K562 (cell line): Measurements from ENCODE around the gene OOSP4B. TPM values are rescaled to one million over a fixed set of nuclear protein-coding genes. Genes with fewer than 3 reads are reported as not detected.
A peak's percentile ranks its signal among the peaks of the same experiment; 100 is the strongest.

Experiments
- ATF7 ChIP-seq: fragments of 450-650 bp; IDR thresholded peaks from 2 replicates; pipeline ENCODE4 v1.7.1; 2014; ENCODE audit warnings: mild to moderate bottlenecking, moderate library complexity
- BMI1 ChIP-seq: fragments of 150-350 bp; IDR thresholded peaks from 2 replicates; pipeline ENCODE4 v1.6.1; 2014; ENCODE audit warnings: low read length
- CBX2 ChIP-seq: fragments of 200-600 bp; sonication (generic); IDR thresholded peaks from one replicate; pipeline ENCODE4 v1.6.1; 2012; ENCODE audit warnings: mild to moderate bottlenecking, low read length, inconsistent platforms; ENCODE audit not compliant: insufficient read depth, poor library complexity, severe bottlenecking
- CTBP1 ChIP-seq: fragments of 450-650 bp; IDR thresholded peaks from 2 replicates; pipeline ENCODE4 v1.6.1; 2016; ENCODE audit warnings: borderline replicate concordance
- EP400 ChIP-seq: fragments of 450-650 bp; IDR thresholded peaks from 2 replicates; pipeline ENCODE4 v1.6.1; 2017; ENCODE audit warnings: antibody characterized with exemption, mild to moderate bottlenecking, moderate library complexity
- FOXA1 ChIP-seq: fragments of 450-650 bp; IDR thresholded peaks from 2 replicates; pipeline ENCODE4 v1.6.1; 2016; ENCODE audit warnings: mild to moderate bottlenecking, borderline replicate concordance
- FOXK1 ChIP-seq: sonication (generic); formaldehyde crosslinking; IDR thresholded peaks from 2 replicates; pipeline ENCODE4 v1.8.0; 2022; ENCODE audit warnings: missing genetic modification reagents, mild to moderate bottlenecking, borderline replicate concordance
- FOXP1 ChIP-seq: sonication (generic); formaldehyde crosslinking; IDR thresholded peaks from 2 replicates; pipeline ENCODE4 v1.8.0; 2022; ENCODE audit warnings: mild to moderate bottlenecking, missing genetic modification reagents
- GTF2E2 ChIP-seq: fragments of 200-800 bp; sonication (Bioruptor generic); IDR thresholded peaks from 2 replicates; pipeline ENCODE4 v1.6.1; 2016; ENCODE audit warnings: missing genetic modification characterization, missing compliant biosample characterization
- JUN ChIP-seq, 2 experiments: sonication (generic) in 1 of 2; formaldehyde crosslinking in 1 of 2; IDR thresholded peaks; 2 replicates each; pipeline versions ENCODE4 v1.6.1 to v1.8.0; 2012 to 2022; ENCODE audit warnings: borderline replicate concordance in 2 of 2, mild to moderate bottlenecking in 2 of 2, improper control_type of control experiment in 1 of 2, low read depth in 1 of 2, low read length in 1 of 2, missing genetic modification reagents in 1 of 2
- MAFG ChIP-seq: fragments of 450-650 bp; conservative IDR thresholded peaks from 2 replicates; pipeline ENCODE4 v1.6.1; 2016; ENCODE audit warnings: missing genetic modification characterization, missing compliant biosample characterization
- MCM5 ChIP-seq: fragments of 450-650 bp; IDR thresholded peaks from 2 replicates; pipeline ENCODE4 v1.6.1; 2016; ENCODE audit warnings: low read depth
- MIER1 ChIP-seq: fragments of 450-650 bp; IDR thresholded peaks from 2 replicates; pipeline ENCODE4 v1.6.1; 2016; ENCODE audit warnings: antibody characterized with exemption, mild to moderate bottlenecking, low read depth
- NFE2 ChIP-seq: IDR thresholded peaks from 2 replicates; pipeline ENCODE4 v1.6.1; 2014; ENCODE audit warnings: antibody characterized with exemption, low read depth
- TCF15 ChIP-seq: fragments of 250-450 bp; sonication (Bioruptor Pico); IDR thresholded peaks from 2 replicates; pipeline ENCODE4 v1.8.0; 2022; ENCODE audit warnings: moderate library complexity, mild to moderate bottlenecking, inconsistent platforms
- TCFL5 ChIP-seq: fragments of 250-450 bp; sonication (Bioruptor Pico); conservative IDR thresholded peaks from 2 replicates; pipeline ENCODE4 v1.6.1; 2021; ENCODE audit warnings: mild to moderate bottlenecking, moderate library complexity, matching md5 sums
- ZFPM2 ChIP-seq: fragments of 250-450 bp; sonication (Bioruptor Pico); IDR thresholded peaks from 2 replicates; pipeline ENCODE4 v1.5.1; 2022; ENCODE audit warnings: mild to moderate bottlenecking
- ZNF165 ChIP-seq: fragments of 250-450 bp; sonication (Bioruptor Pico); IDR thresholded peaks from 2 replicates; pipeline ENCODE4 v1.4.0; 2020; ENCODE audit warnings: borderline replicate concordance
- ZNF436 ChIP-seq: fragments of 250-450, 450-650 bp; sonication (Bioruptor Pico); formaldehyde crosslinking; IDR thresholded peaks from 2 replicates; pipeline ENCODE4 v1.7.0; 2020; ENCODE audit warnings: mild to moderate bottlenecking
- ZSCAN32 ChIP-seq: fragments of 450-650 bp; formaldehyde crosslinking; IDR thresholded peaks from 2 replicates; pipeline ENCODE4 v1.4.0; 2020; ENCODE audit warnings: mild to moderate bottlenecking, moderate library complexity
- polyA plus RNA-seq, 8 experiments: library from polyadenylated mRNA; depleted of rRNA in 4 of 8; stranded (reverse) in 5 of 8; unstranded in 3 of 8; fragments of >200 nt; fragmentation: Nextera tagmentation in 2 of 8; fragmentation: Illumina TruSeq in 1 of 8; extraction: Ambion mirVana in 2 of 8; extraction: Trizol in 1 of 8; gene quantifications; 2 replicates each; pipeline versions ENCODE4 v1.2.1 to v1.2.3, GENCODE V29; 2011 to 2014; ENCODE audit warnings: inconsistent platforms in 1 of 8, missing spikeins in 1 of 8
- total RNA-seq, 7 experiments: library from RNA; depleted of rRNA in 6 of 7; stranded (reverse); fragments of >200 nt in 6 of 7; fragmentation: Illumina TruSeq in 2 of 7; extraction: Trizol in 2 of 7; gene quantifications; 2 replicates each; pipeline versions ENCODE4 v1.2.1 to v1.2.3, GENCODE V29; 2011 to 2021; ENCODE audit warnings: low replicate concordance in 1 of 7
- TF ChIP-seq, protein P1 (sequence below): fragments of 450-650 bp; IDR thresholded peaks from 2 replicates; pipeline ENCODE4 v1.6.1; 2016; ENCODE audit warnings: antibody characterized with exemption

The OOSP4B gene
- total and polyA plus RNA-seq, 9 of the 15 experiments (the other 6 are each of a cell fraction or from before 2014, with no cell fraction given): 0.10 to 0.43 (median 0.15) TPM; not detected in 5

DNA sequence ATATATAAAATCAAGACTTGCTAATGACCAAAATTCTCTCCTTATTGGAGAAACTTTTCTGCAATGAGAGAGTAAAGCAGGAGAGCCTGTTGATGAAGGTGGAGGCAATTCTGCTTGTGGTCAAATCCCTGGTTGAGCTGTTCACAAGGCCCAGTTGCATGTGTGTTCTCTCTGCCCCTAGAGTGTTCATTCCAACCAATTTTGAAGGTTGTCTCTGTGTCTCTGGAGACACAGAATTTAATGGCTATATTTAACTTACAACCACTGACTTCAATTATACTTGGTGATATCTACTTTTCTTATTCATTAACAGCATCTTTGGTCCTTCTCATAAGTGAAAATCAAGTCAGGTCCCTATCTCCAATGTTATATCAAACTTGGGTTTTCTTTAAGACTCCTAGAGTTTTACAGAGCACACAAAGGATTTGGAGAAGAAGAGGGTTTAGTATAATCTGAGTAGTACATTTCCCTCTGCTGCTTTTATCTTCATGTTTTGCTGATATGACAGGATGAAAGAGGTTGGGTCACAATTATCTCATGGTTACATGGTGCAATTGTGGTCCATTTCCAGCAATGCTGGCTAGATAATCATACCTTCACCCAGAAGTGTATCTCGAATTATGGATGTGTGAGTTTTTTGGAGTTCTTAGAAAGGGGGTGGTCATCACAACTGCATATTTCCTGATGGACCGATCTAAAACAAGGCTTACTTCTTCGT is 49.1 kb upstream of the OOSP4B start (continued):
- no peak for TF ChIP-seq TCF15 (CRISPR knock-in tag)
- TF ChIP-seq ZNF165 (CRISPR knock-in tag): no peak
- TF ChIP-seq ZNF436 (CRISPR knock-in tag): no peak
- no peak for TF ChIP-seq ZFPM2 (CRISPR knock-in tag)
- TF ChIP-seq BMI1: no peak
- peak; percentile 39; the same call in 1 of the 2 replicates for TF ChIP-seq NFE2
- TF ChIP-seq CBX2: no peak
- TF ChIP-seq MIER1: no peak
- no peak for TF ChIP-seq FOXP1 (CRISPR knock-in tag)
- peak; percentile 77 for TF ChIP-seq ZSCAN32 (CRISPR knock-in tag)
- no peak for TF ChIP-seq FOXK1 (CRISPR knock-in tag)
- TF ChIP-seq MCM5: no peak
- TF ChIP-seq, protein P1, sequence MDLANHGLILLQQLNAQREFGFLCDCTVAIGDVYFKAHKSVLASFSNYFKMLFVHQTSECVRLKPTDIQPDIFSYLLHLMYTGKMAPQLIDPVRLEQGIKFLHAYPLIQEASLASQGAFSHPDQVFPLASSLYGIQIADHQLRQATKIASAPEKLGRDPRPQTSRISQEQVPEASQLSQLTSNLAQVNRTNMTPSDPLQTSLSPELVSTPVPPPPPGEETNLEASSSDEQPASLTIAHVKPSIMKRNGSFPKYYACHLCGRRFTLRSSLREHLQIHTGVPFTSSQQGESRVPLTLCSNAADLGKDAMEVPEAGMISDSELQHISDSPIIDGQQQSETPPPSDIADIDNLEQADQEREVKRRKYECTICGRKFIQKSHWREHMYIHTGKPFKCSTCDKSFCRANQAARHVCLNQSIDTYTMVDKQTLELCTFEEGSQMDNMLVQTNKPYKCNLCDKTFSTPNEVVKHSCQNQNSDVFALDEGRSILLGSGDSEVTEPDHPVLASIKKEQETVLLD: peak; percentile 38; the same call in 1 of the 2 replicates
- TF ChIP-seq GTF2E2: no peak
- peak; percentile 82 for TF ChIP-seq MAFG (tag)
- TF ChIP-seq FOXA1: no peak
- TF ChIP-seq EP400: peak; percentile 57
- no peak for TF ChIP-seq TCFL5 (CRISPR knock-in tag)
- peak; percentile 67; the same call in 1 of the 2 replicates for TF ChIP-seq JUN (IDR thresholded peaks at IDR 0.05; ENCODE audit: borderline replicate concordance, low read depth, low read length)
- no peak for TF ChIP-seq JUN (CRISPR knock-in tag; IDR thresholded peaks at IDR 0.05; ENCODE audit: borderline replicate concordance)
- peak; percentile 94 for TF ChIP-seq CTBP1
- peak; percentile 86 for TF ChIP-seq ATF7
